Lower leg skin (tissue), 3 donors: ENCODE data around the gene TYW1.
"Not testable (repeated sequence)": the region's sequence is repeated elsewhere in the genome, so short reads cannot be mapped to it uniquely, and the experiment has no call there.

Experiments
- CTCF ChIP-seq, 3 donors: fragments of 450-650 bp; IDR thresholded peaks; one replicate each; pipeline ENCODE4 v1.5.1; 2016; ENCODE audit warnings: antibody characterized with exemption in 3 of 3, mild to moderate bottlenecking in 3 of 3, moderate library complexity in 2 of 3
- POLR2A ChIP-seq, 2 donors: fragments of 450-650 bp; IDR thresholded peaks; one replicate each; pipeline ENCODE4 v1.6.1; 2016 to 2017; ENCODE audit warnings: antibody characterized with exemption in 2 of 2, mild to moderate bottlenecking in 1 of 2, moderate library complexity in 1 of 2

GRCh38 chr7:67120491-67120890 lies 123.9 kb downstream of the TYW1 start:
- TF ChIP-seq CTCF, POLR2A (IDR thresholded peaks at IDR 0.05): not testable (repeated sequence)
